HG03196 (cell line): Measurements from ENCODE around the gene TRHDE.

Source experiments
- ATAC-seq: cut with Tn5 transposase; IDR thresholded peaks from one replicate; pipeline ENCODE4 v1.9.1; 2021; ENCODE audit not compliant: unreplicated experiment

Gene TRHDE, protein sequence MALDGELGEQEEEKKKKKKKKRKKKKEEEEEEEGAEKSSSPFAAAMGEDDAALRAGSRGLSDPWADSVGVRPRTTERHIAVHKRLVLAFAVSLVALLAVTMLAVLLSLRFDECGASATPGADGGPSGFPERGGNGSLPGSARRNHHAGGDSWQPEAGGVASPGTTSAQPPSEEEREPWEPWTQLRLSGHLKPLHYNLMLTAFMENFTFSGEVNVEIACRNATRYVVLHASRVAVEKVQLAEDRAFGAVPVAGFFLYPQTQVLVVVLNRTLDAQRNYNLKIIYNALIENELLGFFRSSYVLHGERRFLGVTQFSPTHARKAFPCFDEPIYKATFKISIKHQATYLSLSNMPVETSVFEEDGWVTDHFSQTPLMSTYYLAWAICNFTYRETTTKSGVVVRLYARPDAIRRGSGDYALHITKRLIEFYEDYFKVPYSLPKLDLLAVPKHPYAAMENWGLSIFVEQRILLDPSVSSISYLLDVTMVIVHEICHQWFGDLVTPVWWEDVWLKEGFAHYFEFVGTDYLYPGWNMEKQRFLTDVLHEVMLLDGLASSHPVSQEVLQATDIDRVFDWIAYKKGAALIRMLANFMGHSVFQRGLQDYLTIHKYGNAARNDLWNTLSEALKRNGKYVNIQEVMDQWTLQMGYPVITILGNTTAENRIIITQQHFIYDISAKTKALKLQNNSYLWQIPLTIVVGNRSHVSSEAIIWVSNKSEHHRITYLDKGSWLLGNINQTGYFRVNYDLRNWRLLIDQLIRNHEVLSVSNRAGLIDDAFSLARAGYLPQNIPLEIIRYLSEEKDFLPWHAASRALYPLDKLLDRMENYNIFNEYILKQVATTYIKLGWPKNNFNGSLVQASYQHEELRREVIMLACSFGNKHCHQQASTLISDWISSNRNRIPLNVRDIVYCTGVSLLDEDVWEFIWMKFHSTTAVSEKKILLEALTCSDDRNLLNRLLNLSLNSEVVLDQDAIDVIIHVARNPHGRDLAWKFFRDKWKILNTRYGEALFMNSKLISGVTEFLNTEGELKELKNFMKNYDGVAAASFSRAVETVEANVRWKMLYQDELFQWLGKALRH

GRCh38 chr12:72272091-72272661 is at the start of gene TRHDE:
TRHDE (plus strand) TSS chr12:72272370; CDS start chr12:72272644, 274 bp downstream.
- ATAC-seq, result no peak

DNA sequence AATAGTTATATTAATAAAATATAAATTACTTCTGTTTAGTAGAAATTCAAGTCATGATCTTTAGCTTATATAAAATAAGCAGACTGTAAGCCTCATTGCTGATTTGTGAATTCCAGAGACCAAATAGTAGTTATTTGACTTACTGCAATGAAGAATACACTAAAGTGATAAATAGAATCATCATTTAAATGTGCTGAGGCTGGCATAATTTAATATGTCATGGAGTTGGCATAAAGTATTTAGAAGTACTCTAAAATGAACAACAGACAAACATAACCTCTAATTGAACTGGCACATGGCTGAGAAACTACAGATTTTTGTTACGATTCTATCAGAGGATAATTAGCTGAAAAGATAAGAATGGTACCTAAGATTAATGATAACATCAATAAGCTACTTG is 45.7 kb upstream of the TRHDE start:
- ATAC-seq, result no peak

DNA sequence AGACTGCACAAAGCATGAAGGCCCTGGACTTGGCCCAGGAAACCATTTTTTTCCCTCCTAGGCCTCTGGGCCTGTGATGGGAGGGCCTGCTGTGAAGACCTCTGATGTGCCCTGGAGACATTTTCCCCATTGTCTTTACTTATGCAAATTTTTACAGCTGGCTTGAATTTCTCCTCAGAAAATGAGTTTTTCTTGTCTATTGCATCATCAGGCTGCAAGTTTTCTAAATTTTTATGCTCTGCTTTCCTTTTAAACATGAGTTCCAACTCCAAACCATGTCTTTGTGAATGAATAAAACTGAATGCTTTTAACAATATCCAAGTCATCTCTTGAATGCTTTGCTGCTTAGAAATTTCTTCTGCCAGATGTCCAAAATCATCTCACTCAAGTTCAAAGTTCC is 43.7 kb upstream of the TRHDE start:
- no peak for ATAC-seq

DNA sequence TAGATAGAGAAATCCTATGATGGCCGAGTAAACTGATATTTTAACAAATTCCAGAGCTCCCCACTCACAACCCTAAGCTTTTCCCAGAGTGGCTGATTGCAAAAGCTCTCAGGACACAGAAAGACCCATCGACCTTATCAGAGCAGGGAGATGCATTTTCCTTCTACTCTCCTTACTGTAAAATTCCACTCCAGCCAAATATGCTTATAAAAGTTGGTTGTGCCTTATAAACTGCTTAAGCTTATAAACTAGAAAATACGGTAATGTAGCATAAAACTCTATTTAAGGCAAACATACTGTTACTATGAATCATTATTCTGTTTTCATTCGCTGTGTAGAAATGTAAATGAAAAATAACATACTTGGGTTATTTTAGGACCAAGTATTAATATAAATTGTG is 41.6 kb upstream of the TRHDE start:
- ATAC-seq, result no peak

DNA sequence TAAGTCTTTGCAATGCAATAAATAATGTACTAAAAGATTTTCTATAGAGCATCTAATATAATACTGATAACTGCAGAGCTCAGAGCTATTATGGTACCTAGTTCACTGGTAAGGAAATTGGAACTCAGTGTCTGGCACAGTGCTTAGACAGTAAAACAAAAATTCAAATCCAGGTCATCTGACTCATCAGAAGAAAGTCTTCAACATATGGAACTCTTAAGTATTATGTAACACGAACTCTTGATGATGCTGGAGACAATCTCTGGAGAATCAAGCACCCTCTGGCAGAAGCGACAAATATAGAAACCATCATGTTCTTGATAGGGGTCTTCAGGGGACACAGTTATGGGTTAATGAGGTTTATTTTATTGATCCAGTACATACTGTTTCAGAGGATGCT is 37.3 kb upstream of the TRHDE start:
- no peak for ATAC-seq

DNA sequence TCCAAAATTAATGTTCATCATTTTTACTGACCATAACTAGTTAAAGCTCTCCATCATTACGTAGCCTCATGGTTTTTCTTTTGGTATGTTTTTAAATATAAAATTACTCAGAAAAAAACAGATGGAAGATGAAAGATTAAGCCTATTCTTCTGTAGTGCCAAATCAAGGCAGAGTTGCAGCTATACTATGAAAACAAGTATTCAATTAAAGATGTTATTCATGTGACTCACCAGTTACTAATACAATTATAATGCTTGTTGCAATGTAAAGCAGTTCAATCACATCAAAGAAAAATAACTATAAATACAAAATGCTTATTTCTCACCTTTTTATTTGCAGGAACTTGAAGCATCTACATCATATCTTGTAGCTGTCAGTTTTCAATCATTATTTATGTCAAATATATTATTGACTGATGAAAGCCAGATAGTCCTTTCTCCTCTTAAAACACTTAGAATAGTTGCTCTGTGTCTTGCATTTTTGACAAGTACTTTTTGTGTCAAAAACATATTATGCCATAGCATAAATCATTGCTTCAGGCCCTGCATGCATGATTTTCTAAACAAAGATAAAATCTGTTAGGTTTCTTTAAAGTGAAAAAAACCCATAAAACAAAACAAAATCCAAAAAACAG is 36.0 kb upstream of the TRHDE start:
- ATAC-seq, result no peak

- ATAC-seq, result no peak
Measured at GRCh38 chr12:72241552-72241951, 30.6 kb upstream of the TRHDE start.

DNA sequence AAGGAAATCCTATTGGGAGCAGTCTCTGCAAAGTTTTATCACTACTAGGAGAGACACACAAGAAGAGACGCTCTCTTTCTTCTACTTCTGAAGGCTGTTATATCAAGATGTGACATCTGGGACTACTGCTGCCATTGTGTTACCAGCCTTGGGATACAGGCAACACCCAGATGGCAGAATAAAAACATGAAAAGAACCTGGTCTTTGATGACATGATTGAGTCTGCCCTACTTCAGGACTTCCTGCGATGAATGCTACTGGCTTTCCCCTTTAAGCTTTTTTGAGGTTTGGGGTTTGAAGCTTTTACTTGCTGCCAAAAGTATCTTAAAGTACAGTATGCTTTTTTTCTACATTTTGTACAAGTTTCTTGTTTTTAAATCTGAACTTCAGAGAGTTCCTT is 29.2 kb upstream of the TRHDE start:
- no peak for ATAC-seq

- ATAC-seq, result no peak
Measured at GRCh38 chr12:72246370-72246769, 25.8 kb upstream of the TRHDE start.

DNA sequence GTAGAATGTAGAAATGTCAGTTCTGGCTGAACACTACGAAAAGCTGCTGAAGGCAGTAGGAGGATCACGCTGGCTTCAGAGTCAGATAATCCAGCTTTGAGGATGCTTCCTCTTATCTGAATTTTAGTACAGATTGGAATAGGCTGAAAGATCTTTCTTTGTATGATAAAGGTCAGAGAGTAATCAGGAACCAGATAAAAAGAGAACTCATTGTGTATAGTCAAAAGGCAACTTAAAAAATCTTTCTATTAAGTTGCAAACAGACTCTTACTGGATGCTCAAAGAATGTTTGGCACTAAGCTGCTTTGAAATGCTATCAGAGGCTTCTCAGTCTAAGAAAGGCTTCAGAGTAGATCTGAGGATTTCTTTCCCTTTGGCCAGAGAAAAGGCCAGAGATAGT is 21.8 kb upstream of the TRHDE start:
- ATAC-seq, result no peak

GRCh38 chr12:72256725-72257124 is 15.4 kb upstream of the TRHDE start:
- no peak for ATAC-seq

DNA sequence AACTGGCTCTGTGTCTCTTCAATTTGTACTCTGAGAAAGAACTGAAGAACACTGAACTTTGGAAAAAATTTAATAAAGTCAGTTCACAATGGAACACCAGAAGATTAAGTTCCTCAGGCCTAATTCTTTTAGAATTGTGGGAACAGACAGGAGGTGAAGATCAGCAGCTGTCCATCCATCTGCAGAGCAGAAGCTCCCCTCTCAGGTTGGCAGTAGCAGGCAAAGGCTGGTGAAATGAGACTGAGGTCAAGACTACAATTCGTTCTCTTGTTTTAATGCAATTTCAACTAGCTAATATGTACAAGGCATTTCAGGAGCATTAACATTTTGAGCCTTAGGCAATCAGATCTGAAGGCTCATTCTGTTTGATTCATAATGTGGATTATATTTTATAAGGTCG is 10.3 kb upstream of the TRHDE start:
- ATAC-seq, result no peak

DNA sequence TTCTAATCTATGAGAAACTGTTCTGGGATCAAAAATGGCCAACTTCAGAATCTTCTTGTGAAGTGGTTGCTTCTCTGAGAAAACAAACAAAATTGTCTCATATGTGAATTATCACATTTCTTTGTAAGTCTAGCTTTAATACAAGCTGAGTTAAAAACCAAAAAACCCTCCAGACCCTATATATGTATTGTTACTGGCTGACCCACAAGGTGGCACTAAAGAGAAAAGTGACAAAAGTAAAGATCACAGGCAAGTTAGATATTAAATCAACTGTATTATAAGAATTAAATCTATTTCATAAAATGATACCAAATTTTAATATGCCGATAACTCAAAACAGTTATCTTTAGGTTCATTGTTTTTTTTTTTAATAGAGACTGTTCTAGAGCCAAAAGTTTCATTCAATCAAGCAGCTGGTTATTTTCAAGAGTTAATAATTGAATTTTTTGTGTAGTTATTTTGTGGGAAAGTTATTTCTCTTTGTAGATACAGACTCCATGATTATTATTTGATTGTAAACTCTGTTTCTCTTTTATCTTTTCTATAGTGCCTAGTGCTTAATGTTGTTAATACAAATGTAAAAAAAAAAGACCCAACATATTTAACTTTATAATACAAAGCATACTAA is 7.5 kb upstream of the TRHDE start:
- ATAC-seq, result no peak

DNA sequence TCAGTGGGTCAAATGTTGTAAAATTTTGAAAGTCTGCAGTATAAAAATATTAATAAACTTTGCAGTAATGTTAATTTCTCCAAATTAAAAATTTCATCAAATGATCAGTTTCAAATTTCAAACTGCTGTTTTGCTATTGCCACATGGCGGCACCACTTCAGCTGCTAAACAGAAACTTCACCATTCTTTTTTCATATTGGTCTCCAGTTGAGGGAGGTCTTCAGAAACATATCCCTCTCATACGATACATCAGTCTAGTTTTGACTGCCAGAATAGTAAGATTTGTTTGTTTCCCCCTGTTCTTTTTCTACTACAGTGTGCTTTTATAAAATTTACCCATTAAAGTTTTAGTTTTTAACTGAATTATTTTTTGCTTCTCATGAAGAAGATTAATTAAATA is 4.2 kb upstream of the TRHDE start:
- ATAC-seq, result no peak

DNA sequence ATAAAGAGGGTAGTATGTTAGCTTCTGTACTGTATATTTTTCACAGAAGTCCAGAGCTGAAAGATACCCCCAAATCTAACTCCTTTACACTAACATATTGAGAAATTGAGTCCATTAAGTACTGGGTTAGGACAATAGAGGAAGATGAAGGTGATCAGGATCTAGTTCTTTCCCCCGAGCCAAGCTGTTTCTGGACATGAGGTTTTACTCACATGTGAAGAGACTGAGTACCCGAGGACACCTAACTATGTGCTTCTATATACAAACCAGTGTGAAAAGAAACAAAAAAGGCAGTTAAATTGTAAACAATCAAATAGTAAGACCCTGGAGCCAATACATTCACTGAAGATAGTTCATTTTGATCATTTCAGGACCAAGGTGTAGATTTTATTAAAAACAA is 3.8 kb upstream of the TRHDE start:
- ATAC-seq, result no peak

DNA sequence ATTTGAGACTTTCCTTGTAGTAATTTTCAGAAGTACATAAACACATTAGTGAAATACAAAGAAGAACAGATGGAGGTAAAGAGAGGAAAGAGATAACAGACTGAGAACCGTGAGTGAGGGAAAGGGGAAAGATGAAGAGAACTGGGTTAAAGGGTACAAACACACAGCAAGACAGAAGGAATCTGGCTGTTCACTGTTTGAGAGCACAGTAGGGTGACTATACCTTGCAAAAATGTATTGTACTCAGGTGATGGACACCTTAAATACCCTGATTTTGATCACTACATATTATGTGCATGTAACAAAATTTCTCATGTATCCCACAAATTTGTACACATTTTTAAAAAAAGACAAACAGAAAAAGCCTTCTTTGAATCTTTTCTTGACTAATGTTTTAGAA is 2.7 kb upstream of the TRHDE start:
- ATAC-seq, result no peak

DNA sequence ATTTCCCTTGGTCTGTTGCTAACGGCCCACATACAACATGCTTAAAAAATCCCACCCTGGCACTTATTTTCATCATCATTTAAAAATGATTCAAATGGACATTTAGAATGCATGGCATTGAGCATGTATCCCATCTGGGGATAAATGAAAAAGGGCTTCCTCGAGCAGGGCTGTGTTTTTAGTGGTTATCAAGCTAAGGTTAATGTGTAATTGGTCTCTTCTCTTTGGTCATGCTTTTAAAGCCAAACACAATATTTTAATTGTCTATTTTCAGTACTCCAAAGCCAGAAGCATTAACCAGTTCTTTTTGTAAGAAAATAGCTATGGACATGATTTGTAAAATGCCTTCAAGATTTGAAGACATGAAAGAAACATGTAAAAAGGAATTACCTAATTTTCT is 1.9 kb upstream of the TRHDE start:
- ATAC-seq, result no peak

DNA sequence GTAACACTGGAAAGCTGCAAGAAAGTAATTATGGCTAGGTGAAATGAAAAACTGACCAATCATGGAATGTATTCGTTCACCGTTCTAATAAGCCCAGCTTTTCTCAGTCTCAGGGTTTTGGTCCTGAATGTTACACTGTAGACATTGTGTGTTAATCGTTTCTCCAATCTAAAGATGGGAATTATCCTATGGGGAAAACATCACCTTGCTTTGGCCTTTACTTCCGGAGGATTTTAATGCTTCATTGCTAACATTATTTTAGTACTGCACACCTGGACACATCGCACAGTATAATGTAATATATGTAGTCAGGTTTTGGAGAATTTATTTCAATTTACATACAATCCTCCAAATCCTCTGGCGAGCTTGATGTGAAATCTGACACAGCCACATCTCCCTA is 1.2 kb upstream of the TRHDE start:
- no peak for ATAC-seq

DNA sequence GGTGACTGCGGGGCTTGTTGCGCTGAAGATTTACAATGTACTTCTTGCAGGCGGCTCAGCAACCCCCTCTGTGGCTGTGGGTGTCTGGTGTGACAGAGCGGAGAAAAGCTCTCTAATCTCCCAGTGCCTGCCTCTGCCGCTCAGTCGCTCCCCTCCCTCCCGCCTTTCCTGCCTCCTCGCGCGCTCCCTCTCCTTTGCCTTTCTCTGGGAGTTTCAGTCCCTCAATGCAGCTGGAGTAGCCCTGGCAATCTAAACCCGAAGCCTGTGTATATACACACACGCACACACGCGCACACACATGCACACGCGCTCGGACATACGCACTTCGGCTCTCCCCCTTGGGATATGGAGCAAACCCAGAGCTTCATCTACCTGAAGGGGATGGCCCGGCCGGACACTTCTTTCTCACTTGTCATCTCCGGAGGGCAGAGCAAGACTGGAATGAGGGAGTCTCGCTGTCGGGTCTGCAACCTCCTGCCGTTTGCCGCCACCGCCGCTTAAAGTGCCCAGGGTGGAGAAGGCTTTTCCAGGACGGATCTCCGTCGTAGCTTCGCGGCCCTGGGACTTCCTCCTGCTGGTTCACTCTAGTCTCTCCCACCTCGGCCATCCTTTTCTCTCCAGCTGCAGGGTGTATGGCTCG is 599 bp upstream of the TRHDE start:
- no peak for ATAC-seq
